OCI-M2 (cell line): ENCODE data around the gene SMYD3.

Experiments
- DNase-seq: peaks from one replicate; lab custom pipeline; 2025; ENCODE audit not compliant: unreplicated experiment; lab: John Stamatoyannopoulos, UW

Gene SMYD3

DNA sequence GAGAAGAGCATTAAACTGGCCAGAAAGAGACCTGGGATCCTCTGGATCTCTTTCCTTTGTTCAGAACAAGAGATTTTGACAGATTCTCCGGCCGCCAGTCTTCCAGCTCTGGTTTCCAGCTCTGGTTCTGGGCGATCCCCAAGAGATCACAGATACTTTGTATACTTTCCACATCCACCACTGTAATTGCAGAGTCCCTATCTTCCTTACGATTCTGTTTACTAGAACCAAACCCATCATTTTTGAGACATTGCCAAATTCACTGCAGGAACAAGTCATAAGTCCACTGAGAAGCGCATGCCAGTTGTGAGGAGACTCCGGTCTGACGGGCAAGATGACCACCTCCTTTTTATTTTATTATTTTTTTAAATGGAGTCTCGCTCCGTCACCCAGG, 505.2 kb downstream of the SMYD3 start:
- DNase-seq = no peak

DNA sequence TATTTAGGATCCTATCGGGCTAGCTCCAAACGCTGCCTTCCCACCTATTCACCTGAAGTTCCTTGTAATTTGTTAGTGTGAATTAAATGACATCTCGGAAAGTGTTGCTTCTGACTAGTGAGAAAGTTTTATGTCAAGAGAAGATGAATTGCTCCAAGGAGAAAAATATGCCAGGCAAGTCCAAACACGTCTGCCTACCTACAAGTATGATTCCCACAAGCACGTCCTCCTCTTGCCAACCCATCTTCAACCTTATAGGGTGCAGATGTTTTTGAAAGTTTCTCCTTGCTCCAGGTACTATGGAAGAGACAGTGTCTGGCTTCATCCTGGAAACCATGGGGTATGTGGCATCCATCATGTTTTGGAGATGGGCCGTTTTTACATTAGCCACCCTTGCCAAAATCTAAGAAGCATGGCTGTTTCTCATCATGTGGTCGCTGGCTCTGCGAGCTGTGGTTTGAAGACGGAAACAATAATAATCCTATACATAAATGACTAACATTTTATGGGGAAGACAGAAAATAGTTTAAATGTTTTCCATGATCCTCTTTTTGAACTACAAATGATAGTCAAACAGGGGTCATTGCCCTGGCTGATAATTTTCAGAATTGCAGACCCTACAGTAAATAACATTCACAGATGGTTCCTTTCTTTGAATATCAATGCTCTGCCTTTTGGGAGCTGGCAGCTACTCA, 505.8 kb downstream of the SMYD3 start:
- DNase-seq = no peak

DNA sequence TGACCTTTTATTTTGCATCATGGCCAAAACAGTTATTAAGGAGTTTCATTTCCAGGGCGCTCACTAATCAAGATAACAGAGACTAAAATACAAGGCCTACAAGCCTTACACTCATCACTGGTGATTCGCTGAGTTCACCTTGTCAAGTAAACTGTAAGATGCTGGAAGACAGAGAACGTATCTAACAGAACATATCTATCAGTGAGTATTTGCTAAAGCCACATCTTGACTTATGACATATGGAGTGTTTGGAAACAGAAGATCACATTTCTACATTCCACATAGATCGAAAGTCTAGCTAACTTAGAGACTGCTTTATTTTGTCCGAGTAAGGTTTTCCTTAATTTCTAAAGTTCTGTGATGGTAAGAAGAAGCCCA, 506.5 kb downstream of the SMYD3 start:
- no peak for DNase-seq

DNA sequence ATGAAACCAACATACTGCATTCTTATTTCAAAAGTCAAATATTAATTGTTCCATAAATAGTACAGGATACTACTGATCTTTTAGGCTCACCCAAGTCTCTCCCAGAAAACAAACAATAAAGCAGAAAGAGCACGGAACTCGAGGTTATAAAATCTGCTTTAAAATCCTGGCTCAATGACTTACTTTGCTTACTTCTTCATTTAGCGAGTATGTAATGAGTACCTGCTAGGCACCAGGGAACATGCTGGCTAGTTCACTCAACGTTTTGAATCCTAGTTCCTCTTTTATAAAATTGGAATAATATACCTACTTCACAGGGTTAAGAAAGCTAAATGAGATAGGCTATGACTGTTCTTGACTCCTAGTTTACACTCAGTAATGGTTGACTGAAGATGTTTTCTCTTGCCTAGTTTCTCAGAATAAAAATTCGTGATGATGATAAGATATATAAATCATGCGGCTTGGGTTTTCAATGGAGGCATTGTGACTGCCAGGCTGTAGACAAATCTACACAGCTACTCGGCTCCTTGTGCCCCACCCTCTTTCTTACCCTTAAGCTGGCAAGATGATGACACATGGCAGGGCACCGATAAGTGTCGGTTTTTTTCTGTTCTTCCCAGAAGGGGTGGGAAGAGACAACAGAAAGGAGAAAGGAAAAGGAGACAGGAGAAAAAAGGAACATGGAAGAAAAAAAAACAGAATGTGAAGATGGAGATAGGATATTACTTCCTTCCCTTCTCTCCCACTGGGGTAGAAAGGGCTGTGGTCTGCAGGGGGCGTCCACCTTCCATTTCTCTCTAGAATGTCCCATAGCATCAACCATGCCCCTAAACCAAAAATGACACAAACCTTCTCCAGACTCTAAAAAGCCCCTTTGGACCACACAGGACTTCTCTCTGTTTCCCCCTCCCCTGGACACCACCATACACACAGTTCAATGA, 507.1 kb downstream of the SMYD3 start:
- no peak for DNase-seq

DNA sequence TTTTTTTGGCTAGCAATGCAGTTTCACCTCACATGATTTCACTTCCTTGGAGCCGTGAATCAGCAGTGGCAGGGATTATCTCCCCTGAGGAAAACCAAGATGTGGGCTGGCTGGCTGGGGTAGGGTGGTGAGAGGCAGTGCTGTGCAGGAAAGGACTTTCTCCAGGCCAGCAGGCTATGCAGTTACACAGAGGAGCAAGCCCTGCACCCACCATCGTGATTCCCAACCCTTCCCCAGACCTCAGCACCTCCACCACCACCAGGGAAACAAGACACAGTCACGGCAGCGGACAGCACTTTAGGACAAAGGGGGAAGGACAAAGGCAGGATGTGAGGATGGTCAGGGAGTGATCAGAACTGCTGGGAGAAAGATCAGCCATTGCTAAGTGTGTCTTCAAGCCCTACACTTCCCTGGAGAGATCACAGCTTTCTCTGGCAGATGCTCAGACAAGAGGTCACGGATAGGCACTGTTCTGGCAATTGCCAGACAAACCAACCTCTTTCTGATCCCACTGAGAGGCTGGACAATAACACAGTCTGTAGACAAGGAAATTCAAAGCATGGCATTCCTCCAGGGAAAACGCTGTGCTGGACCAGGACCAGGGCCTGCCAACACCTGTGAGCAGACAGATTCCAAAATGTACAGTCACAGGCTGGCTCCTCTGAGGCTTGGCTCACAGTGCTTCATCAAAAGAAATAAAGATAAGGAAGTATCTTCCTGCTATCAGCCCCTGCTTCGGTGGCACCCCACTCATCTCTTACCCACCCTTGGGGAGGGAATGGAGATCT, 509.4 kb downstream of the SMYD3 start:
- no peak for DNase-seq

DNA sequence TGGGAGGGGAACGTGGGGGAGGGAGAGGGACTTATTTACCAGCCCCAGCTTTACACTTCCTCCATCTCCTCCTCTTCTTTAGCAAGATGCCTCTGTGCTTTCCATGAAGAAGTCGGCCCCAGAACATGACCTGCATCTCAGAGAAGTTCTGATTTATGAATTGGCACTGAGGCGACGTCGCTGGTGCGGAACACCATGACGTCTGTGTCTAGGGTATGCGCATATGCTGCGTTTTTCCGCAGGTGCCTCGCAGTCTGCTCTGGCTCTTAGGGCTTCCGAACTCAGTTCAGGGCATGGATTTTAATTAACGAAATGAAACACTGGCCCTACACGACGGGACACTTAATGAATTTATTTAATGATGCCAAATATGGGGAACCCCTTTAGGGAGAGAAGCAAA, 510.3 kb downstream of the SMYD3 start:
- DNase-seq = no peak

DNA sequence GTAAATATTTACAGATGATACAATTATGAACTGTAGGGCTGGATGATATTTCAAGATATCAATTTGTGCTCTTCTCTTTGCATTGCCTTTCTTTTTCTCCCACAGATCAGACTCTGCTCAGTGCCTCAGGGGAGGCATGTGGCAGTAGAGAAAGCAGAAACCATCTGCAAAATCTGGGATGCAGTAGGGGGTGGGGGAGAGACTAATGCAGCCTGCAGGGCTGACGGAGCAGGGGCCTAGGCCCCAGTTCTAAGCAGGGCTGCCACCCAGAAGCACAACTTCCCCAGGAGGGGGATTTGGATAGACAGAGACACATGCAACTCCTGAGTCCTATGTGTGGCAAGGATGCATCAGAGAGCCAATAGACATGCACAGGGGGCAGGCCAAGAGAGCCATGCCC, 511.6 kb downstream of the SMYD3 start:
- no peak for DNase-seq

DNA sequence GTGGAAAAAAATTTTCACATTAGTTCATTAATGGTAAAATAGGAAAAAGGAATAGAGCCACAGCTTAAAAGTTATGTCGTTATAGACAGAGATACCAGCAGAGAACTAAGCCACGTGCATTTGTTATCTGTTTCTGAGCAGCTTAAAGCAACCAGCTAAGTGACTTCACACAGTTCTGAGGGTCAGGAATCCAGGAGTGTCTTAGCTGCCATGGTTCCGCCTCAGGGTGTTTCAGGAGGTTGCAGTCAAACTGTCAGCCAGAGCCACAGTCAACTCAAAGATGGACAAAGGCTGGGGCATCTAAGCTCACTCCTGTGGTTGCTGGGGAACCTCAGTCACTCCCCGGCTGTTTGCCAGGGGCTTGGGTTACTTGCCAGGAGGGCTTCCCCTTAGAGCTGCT, 515.8 kb downstream of the SMYD3 start:
- DNase-seq = no peak

DNA sequence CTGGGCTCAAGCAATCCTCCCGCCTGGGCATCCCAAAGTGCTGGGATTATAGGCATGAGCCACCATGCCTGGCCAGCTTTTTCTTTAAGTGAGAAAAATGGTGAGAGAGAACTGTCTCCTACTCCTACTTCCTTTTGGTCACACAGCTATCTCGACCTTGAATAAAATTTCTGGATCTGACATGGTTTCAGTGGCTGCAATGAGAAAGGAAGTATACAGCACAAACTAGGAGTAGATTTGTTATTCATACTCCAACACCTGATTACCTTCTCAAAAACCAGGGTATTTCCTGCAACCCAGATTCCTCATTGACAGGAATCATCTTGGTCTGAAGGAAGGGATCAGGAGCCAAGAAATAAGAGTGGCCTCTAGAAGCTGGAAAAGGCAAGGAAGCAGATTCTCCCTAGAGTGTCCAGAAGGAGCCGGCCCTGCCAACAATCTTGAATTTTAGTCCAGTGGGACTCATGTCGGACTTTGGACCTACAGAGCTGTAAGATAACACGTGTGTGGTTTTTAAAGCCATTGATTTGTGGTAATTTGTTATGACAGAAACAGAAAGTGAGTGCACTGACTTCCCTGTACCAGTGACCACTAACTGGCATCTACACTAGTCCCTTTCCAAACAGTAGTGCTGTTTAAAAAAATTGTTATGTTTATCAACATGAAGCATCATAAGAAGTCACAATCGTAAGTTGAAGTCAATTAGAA, 516.6 kb downstream of the SMYD3 start:
- no peak for DNase-seq

DNA sequence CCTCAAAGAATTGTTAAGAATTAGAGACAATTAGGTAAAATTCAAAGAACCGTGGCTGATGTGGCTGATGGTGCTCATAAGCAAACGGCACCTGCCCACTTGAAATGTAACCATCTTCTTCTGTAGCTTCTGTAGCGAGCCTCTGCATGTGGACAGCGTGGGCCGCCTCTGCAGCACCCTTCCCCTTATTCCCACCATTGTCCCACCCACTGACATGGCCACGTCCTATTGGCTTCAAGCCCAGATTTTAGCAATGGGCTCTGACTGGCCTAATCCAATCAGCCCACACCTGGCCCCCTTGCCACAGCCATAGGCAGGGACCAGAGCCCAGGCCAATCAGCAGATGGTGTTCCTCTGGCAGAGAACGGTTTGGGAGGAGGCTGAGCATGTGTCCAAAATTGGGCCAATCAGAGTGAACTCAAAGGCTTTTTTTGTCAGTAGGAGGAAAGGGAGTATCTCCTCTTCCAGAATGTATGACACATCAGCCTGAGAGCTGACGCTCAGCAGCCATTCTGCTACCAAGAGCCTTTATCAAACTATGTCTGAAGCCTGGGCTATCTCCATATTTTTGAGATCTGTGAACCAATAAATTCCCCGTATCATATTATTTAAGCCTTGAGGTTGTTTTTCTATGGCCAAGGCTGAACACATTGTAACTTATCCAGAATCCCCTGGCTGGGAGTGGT, 518.5 kb downstream of the SMYD3 start:
- no peak for DNase-seq

DNA sequence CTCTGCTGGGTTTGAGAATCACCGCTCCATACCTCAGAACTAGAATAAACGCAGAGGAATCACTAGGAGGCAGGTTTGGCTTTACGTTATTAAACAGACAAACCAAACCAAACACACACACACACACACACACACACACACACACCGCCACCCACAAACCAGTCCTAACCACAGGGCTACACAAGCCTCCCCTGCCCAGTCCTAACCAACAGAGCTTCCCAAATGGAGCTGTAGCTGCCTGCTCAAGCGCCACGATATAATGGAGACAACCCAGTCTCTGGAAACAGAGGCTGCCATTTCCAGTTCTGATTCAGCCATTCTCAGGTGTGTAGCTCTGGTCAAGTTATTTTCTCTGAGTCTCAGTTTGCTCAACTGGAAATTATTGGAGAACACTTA, 519.1 kb downstream of the SMYD3 start:
- no peak for DNase-seq

DNA sequence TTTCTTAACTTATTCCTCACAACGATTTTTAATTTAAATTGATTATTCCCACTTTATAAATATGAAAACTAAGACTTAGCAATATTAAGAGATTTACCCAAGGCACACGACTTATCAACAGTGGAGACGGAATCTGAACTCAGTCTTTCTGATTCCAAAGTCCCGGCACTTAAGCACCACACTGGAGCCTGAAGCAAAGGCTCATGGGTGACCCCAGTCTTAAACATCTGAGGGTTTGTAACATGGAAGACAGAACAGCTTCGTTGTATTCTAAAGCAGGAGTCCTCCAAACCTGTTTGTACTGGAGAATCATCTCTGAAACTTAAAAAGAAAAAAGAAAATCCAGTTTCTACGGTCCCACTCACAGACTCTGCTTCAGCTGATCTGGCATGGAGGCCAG, 519.5 kb downstream of the SMYD3 start:
- no peak for DNase-seq

DNA sequence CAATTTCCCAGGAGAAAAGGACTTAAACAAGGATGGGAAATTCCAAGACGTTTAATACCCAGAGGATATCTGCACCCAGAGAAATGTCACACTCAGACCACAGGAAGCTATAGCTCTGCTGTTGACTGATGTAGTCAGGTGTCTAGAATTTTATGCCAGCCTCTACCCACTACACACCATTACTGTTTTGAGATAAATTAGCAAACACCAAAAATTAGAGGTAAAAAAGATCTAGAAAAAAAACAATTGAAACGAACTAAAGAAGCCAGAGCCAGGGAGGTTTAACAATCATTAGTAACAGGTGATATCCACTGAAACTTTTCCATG, 519.9 kb downstream of the SMYD3 start:
- DNase-seq = no peak

DNA sequence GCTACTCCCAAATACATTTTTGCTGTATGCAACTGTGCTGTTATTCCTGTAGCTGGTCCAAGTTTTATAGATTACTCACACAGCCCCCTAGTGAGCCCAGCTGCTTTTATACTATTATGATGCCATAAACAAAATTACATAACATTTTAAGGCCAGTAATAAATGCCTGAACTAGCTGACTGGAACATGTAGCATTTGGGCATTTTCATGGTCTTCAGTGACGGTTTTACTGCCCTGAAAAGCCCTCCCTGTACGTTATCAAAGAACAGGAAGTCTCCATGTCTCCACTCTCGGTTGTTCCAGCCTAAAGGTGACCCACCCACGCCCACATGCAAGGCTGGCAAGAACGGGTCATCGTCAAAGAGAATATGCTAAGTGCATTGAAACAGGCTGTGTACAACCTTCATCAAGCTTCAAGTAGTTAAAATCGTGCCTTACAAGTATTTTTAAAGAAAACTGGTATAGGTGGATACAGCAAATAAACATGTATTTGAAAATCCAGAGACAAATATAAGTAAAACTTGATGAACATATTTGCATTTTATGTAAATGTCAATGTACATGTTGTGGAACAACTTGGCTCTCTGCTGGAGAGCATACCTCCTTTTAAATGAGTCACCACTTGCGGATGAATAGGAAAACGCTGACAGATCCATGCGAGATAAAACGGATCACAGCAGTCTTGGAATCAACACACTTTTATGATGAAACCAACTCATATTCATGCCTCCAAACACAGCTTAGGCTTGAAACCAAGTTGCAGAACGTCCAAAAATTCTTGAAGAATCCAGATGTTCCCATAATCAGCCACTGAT, 520.5 kb downstream of the SMYD3 start:
- no peak for DNase-seq

DNA sequence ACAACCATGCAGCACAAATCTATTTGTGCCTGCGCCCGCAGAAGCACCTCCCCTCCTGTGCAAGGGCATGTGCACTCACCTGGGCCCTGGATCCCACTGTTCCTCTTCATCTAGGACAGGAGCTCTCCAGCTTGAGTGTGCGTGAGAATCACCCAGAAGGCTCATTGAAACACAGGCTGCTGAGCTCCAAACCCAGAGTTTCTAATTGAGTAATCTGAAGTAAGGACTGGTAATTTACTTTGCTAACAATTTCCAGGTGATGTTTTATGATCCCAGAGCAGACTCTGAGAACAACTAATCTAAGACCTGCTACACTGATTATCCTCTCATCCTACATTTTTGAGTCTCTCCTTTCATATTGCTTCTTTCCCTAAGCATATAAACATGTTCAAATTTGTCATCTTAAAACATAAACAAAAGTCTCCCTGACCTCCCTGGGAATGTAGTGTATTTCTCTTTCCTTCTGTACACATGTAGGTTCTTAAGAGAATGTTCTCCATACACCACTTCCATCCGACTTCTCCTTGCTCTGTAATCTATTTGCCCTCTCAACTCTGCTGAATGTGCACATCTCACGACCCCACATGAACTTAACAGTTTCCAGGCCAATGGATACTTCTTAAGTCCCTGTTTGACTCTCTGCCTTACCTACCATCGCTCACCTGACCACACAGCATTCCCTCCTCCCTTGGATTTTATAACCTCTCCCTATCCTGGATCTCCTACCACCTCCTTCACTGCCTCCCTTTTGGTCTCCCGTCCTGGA, 522.5 kb downstream of the SMYD3 start:
- DNase-seq = no peak

DNA sequence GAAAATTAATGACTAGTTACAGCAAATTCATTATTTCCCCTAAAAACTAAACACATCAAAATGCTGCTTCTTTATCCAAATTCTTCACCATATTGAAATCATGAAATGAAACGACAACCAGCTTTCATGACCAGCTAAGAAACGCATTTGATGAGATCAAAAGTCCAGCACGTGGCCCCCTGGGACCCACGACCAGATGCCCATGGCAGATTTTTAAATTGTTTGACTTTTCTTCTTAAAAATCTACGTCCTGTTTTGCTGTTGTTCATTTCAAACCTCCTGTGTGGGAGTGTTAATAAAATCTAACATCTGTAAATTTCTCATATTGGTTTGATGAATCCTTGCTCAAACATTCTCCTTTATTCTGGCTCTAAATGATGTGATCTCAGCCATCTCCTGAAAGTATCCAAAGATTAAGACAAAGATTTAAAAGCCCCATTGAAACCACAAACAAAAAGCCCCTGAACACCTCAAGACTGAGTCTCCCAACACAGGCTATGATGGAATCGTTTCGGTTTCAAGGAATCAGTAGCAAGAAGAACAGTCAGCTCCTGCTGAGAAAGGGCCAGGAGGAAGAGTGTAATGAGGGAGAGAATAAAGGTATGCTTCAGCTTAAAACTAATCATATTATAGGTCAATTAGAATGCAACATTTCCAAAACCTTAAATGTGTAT, 523.6 kb downstream of the SMYD3 start:
- no peak for DNase-seq

DNA sequence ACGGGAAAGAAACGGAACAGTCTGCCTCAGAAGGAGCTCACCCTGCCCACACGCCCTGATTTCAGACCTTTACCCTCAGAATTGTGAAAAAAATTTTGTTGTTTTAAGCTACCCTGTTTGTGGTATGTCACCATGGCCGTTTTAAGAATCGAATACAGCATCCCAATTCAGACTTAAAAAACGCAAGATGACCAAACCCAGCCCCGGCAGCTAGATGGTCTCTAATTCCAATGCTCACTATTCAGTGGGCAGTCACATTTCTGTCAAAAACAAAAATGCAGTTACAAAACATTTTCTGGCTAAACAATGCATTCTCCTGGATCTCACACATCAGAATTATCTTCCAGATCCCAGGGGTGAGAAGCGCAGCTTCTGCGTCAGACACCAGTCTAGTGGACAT, 527.5 kb downstream of the SMYD3 start:
- DNase-seq = no peak

DNA sequence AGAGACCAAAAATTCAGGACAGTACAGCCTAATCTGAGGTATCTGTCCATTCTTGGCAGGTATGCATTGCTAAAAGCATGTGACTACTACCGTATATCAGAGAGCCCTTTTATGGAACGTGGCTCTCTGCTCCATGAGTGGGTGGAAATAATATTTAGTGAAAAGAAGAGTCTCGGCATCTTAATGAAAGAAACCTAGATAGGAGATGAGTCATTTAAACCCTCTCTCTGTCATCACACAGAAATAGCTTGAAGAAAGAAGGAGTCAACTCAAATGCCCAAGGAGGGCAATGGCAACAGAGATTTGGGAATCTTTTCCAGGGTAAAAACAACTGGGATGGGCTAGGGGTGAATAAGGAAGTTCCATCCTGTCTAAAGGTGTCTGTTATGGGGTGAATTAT, 528.2 kb downstream of the SMYD3 start:
- no peak for DNase-seq

DNA sequence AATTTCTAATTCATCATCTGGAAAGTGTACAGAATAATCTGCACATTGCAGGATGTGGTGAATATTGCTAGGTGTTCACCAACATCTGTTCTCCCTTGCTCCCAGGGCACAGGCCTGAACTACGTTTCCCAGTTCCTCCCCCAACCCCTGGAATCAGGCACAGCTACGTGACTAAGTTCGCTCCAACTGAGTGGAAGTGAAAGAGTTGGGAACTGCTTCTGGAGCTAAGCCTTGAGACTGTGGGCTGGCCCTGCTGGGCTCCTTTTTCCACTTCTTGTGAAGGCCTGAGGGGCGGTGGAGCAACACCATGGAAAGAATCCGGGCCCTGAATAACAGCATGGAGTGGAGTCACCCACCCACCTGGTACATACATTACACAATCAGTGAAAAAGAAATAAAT, 534.6 kb downstream of the SMYD3 start:
- no peak for DNase-seq
